Endothelial cell of umbilical vein (primary cell): Measurements from ENCODE around the gene UPF1. TPM values are rescaled to one million over a fixed set of nuclear protein-coding genes. Genes with fewer than 3 reads are reported as not detected.

Experiments
- BruUV-seq: library from RNA; stranded (reverse); fragments of 400-500 nt; replicated peaks from 2 replicates; lab custom pipeline; 2021; lab: Mats Ljungman, UMichigan
- CTCF ChIA-PET: fragments of 300-600, 350-600 bp; sonication (Branson Sonifier 250); formaldehyde crosslinking; loops from one replicate; lab custom pipeline; 2021; ENCODE audit warnings: antibody characterized with exemption, inconsistent platforms; lab: Charles Lee
- POLR2A ChIA-PET: fragments of 300-600, 350-600 bp; sonication (Branson Sonifier 250); formaldehyde crosslinking; loops from one replicate; lab custom pipeline; 2021; ENCODE audit warnings: antibody characterized with exemption, inconsistent platforms; lab: Charles Lee
- DNase-seq: peaks from one replicate; pipeline ENCODE4 v3.0.0-alpha.2; 2011; ENCODE audit warnings: low read depth, low spot score
- FAIRE-seq: peaks from 2 replicates; lab custom pipeline; 2011; peaks lifted over from hg19 to GRCh38; lab: Jason Lieb, UNC
- H2AFZ ChIP-seq: 2 replicates; pipeline ENCODE4 v1.6.0; 2012; ENCODE audit warnings: low read depth, low read length, control low read depth, inconsistent platforms
- H3K27ac ChIP-seq: 2 replicates; pipeline ENCODE4 v1.5.1; 2011; ENCODE audit warnings: low read depth, mild to moderate bottlenecking, control low read depth, low read length, moderate library complexity; ENCODE audit not compliant: insufficient read depth
- H3K27me3 ChIP-seq, 2 experiments: 2 replicates each; pipeline versions ENCODE4 v1.6.0 to v1.6.1; 2011; ENCODE audit warnings: low read length in 2 of 2, mixed read lengths in 1 of 2; ENCODE audit not compliant: control insufficient read depth in 2 of 2, insufficient read depth in 2 of 2
- H3K36me3 ChIP-seq, 2 experiments: 2 replicates in 1 of 2; 3 replicates in 1 of 2; pipeline ENCODE4 v1.5.1; 2011; ENCODE audit warnings: low read length in 2 of 2, mild to moderate bottlenecking in 1 of 2, moderate library complexity in 1 of 2; ENCODE audit not compliant: control insufficient read depth in 2 of 2, insufficient read depth in 2 of 2; ENCODE audit errors: extremely low read depth in 1 of 2
- H3K4me1 ChIP-seq: 3 replicates; pipeline ENCODE4 v1.5.1; 2011; ENCODE audit warnings: mild to moderate bottlenecking, low read length; ENCODE audit not compliant: control insufficient read depth, insufficient read depth; ENCODE audit errors: extremely low read depth
- H3K4me2 ChIP-seq: 2 replicates; pipeline ENCODE4 v1.6.1; 2011; ENCODE audit warnings: low read length, control low read depth, mixed read lengths; ENCODE audit not compliant: insufficient read depth
- H3K4me3 ChIP-seq, 3 experiments: fragments of 200-600 bp in 1 of 3; sonication (generic), shearing (Covaris generic) in 1 of 3; replicated peaks in 1 of 3; 2 replicates each; pipeline ENCODE4 v1.5.1; 2011 to 2016; ENCODE audit warnings: control low read depth in 3 of 3, low read length in 3 of 3, mild to moderate bottlenecking in 2 of 3, inconsistent platforms in 1 of 3, low read depth in 1 of 3, moderate library complexity in 1 of 3; ENCODE audit not compliant: insufficient read depth in 1 of 3
- H3K79me2 ChIP-seq: 2 replicates; pipeline ENCODE4 v1.6.0; 2012; ENCODE audit warnings: low read length, inconsistent platforms; ENCODE audit not compliant: control insufficient read depth, insufficient read depth
- H3K9ac ChIP-seq: replicated peaks from 2 replicates; pipeline ENCODE3; 2011; ENCODE audit warnings: low read length, control low read depth; ENCODE audit not compliant: insufficient read depth; ENCODE audit errors: extremely low read depth
- H3K9me1 ChIP-seq: replicated peaks from 3 replicates; pipeline ENCODE4 v1.6.0; 2011; ENCODE audit warnings: mild to moderate bottlenecking, low read length; ENCODE audit not compliant: control insufficient read depth, insufficient read depth; ENCODE audit errors: extremely low read depth
- H3K9me3 ChIP-seq: replicated peaks from 2 replicates; pipeline ENCODE4 v1.5.1; 2012; ENCODE audit warnings: low read length, inconsistent platforms; ENCODE audit not compliant: control insufficient read depth, insufficient read depth
- H4K20me1 ChIP-seq: replicated peaks from 2 replicates; pipeline ENCODE3; 2011; ENCODE audit warnings: mild to moderate bottlenecking, low read length; ENCODE audit not compliant: control insufficient read depth, insufficient read depth; ENCODE audit errors: extremely low read depth
- CTCF ChIP-seq, 2 donors: IDR thresholded peaks; 1 replicate in 1 of 2; 2 replicates in 1 of 2; pipeline ENCODE4 v1.5.1; 2011; ENCODE audit warnings: low read length in 2 of 2, mild to moderate bottlenecking in 2 of 2, moderate library complexity in 2 of 2, control low read depth in 1 of 2, inconsistent platforms in 1 of 2, low read depth in 1 of 2; ENCODE audit not compliant: insufficient read depth in 1 of 2; ENCODE audit errors: extremely low read depth in 1 of 2
- EZH2 ChIP-seq: IDR thresholded peaks from 2 replicates; pipeline ENCODE4 v1.6.1; 2012; ENCODE audit warnings: borderline replicate concordance, low read depth, mild to moderate bottlenecking, moderate library complexity, low read length, inconsistent platforms; ENCODE audit not compliant: severe bottlenecking
- FOS ChIP-seq: IDR thresholded peaks from 2 replicates; pipeline ENCODE4 v1.6.1; 2011; ENCODE audit warnings: mild to moderate bottlenecking, low read length, moderate library complexity, borderline replicate concordance; ENCODE audit not compliant: insufficient read depth
- GATA2 ChIP-seq: IDR thresholded peaks from 2 replicates; pipeline ENCODE4 v1.7.0; 2011; ENCODE audit warnings: low read depth, mild to moderate bottlenecking, moderate library complexity, mixed read lengths, low read length; ENCODE audit not compliant: insufficient read length, insufficient read depth
- JUN ChIP-seq: IDR thresholded peaks from 2 replicates; pipeline ENCODE4 v1.6.1; 2011; ENCODE audit warnings: borderline replicate concordance, low read depth; ENCODE audit not compliant: insufficient read length, insufficient read depth
- MAX ChIP-seq: IDR thresholded peaks from 2 replicates; pipeline ENCODE4 v1.6.1; 2011; ENCODE audit not compliant: insufficient read depth, insufficient read length
- MYC ChIP-seq: IDR thresholded peaks from one replicate; pipeline ENCODE4 v1.6.1; 2011; ENCODE audit warnings: mild to moderate bottlenecking, low read depth, low read length
- POLR2A ChIP-seq: IDR thresholded peaks from 2 replicates; pipeline ENCODE4 v1.6.1; 2012; ENCODE audit warnings: low read depth, mild to moderate bottlenecking, control low read depth, low read length
- POLR2AphosphoS5 ChIP-seq: IDR thresholded peaks from 2 replicates; pipeline ENCODE4 v1.6.1; 2012; ENCODE audit warnings: low read depth, mild to moderate bottlenecking, control low read depth, low read length, moderate library complexity; ENCODE audit not compliant: insufficient read depth
- dilution Hi-C: fragments of 300-500 bp; cut with MboI; formaldehyde crosslinking; loops from one replicate; pipeline ENCODE4 v1.15.0; 2019; ENCODE audit warnings: low sequenced_read_pairs; ENCODE audit not compliant: extremely low pct_ligation_motif_present
- intact Hi-C: fragments of 100-400 bp; cut with micrococcal nuclease; formaldehyde crosslinking; loops from one replicate; pipeline ENCODE4 v1.10.0; 2022
- polyA plus RNA-seq, 4 experiments: library from polyadenylated mRNA; depleted of rRNA in 3 of 4; stranded (reverse) in 3 of 4; unstranded in 1 of 4; fragments of >200 nt; gene quantifications; 2 replicates each; pipeline versions ENCODE4 v1.2.1 to v1.2.3, GENCODE V29; 2011 to 2012; ENCODE audit warnings: missing spikeins in 1 of 4
- total RNA-seq: library from RNA; stranded (reverse); gene quantifications from 2 replicates; pipeline ENCODE4 v1.2.3, GENCODE V29; 2021

Gene UPF1
- total and polyA plus RNA-seq, 2 donors (not counting 3 experiments of a cell fraction or from before 2014, with no cell fraction given), result 65.9 to 68.2 TPM

GRCh38 chr19:18843960-18844359 is 12.2 kb downstream of the UPF1 start:
- Histone ChIP-seq H3K4me1 (peaks cover 23% of the 10 kb centered on the region), H3K9me1 (no peaks in the 10 kb centered on the region), H2AFZ (no peak overlapping the region), H3K4me3 (no peak overlapping the region), H3K79me2 (peaks cover 88% of the 10 kb centered on the region), H3K4me2 (no peak overlapping the region), H3K9ac (no peak overlapping the region), H3K9me3 (no peaks in the 10 kb centered on the region), H4K20me1 (no peaks in the 10 kb centered on the region), H3K27me3 (no peaks in the 10 kb centered on the region), H3K36me3 (peaks cover 0 to 3% of the 10 kb centered on the region in 2 experiments), H3K27ac (no peak overlapping the region)
- dilution Hi-C loops (no loop called here), intact Hi-C loops (no loop called here)
- TF ChIP-seq CTCF (IDR thresholded peaks at IDR 0.05; ENCODE audit: extremely low read depth in 1 of 2, insufficient read depth in 1 of 2, low read depth in 1 of 2, low read length in 2 of 2) (no peak), MAX (no peak), JUN (no peak), EZH2 (no peak), MYC (no peak), FOS (no peak), GATA2 (no peak), POLR2AphosphoS5 (no peak), POLR2A (no peak)
- BruUV-seq, result no TSS peak
- ChIA-PET POLR2A (no interaction called here), CTCF (interaction anchor here (0.9 to 6.2 kb wide), 3 partner anchors 12 to 250 kb away, joined by 3 to 65 read pairs (median 4); partner anchors contain the start of gene UPF1)
- no peak for DNase-seq
- no peak for FAIRE-seq
